Effector CD4-positive, alpha-beta T cell (primary cell): ENCODE data around the gene ZIC5.

Experiments used
- DNase-seq: peaks from one replicate; pipeline ENCODE4 v3.0.0-alpha.2; 2020

ZIC5 gene

DNA sequence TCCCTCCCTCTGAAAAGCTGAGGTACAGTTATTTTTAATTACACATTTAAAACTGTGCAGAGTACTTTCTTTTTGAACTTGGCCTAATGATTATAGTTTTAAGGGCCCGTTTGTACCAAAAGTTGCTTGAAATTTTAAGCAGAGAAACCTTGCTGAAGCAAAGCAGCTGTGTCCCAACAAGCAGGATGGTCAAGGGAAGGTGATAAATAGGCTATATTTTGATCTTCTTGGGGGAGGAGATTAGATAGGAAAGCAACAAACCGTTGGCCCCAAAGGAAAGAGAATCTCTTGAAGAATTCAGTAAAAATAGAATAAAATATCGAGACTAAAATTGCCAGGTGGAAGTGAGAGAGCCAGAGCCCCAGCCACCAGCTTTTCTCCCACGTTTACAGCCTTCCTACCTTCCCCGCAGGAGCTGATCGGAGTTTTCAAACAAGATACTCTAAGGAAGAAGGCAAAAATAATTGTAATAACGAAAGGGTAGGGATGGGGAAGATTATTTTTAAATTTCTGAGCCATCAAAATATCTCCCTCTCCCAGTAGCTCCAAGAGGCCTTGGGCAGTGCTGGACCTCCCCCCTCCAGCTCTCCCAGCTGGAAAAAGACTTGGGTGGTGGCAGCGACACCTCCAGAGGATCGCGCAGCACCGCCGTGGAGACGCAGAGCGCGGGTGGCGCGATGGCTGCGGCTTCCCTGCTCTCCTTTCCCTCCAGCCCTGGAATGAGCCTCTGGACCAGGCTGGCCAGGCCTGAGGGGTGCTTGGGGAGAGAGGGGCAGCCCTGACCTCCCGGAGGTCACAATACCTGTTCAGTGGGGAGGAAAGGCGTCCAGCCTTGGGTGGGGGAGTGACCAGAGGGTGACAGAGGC is 15.8 kb upstream of the ZIC5 start:
- DNase-seq: no peak

GRCh38 chr13:99986741-99987140 is 15.2 kb upstream of the ZIC5 start:
- no peak for DNase-seq

GRCh38 chr13:99985886-99986527 is 14.4 kb upstream of the ZIC5 start:
- DNase-seq: no peak

- no peak for DNase-seq
Measured at GRCh38 chr13:99985241-99985874, 13.8 kb upstream of the ZIC5 start.

DNA sequence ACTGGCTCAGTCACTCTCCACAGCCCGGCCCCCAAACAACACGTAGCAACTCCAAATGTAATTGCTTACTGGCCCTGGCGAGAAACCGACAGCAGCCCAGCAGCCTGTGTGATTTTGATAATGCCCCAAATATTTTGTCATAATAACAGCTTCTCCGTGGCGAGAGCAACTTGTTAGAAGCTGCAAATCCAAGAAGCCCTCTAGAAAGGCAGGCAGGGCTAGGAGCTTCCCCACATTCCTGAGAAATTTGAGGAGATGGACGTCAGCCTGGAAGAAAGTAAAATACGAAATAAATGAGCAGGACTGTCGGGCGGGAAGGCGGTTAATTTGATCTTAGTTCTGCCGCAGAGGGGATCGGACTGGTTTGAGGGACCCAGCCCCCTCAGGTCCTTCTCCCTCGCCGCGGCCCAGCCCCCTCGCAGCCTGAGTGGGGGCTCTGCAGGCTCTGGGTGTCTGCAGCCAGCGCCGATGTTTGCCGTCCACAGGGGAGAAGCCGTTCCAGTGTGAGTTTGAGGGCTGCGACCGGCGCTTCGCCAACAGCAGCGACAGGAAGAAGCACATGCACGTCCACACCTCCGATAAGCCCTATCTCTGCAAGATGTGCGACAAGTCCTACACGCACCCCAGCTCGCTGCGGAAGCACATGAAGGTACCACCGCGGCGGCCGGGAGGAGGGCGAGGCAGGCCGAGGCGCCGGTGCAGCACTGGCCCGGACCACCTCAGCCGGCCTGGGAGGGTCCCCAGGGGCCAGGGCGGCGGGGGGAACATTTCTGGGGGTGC is 13.1 kb upstream of the ZIC5 start:
- DNase-seq: no peak

DNA sequence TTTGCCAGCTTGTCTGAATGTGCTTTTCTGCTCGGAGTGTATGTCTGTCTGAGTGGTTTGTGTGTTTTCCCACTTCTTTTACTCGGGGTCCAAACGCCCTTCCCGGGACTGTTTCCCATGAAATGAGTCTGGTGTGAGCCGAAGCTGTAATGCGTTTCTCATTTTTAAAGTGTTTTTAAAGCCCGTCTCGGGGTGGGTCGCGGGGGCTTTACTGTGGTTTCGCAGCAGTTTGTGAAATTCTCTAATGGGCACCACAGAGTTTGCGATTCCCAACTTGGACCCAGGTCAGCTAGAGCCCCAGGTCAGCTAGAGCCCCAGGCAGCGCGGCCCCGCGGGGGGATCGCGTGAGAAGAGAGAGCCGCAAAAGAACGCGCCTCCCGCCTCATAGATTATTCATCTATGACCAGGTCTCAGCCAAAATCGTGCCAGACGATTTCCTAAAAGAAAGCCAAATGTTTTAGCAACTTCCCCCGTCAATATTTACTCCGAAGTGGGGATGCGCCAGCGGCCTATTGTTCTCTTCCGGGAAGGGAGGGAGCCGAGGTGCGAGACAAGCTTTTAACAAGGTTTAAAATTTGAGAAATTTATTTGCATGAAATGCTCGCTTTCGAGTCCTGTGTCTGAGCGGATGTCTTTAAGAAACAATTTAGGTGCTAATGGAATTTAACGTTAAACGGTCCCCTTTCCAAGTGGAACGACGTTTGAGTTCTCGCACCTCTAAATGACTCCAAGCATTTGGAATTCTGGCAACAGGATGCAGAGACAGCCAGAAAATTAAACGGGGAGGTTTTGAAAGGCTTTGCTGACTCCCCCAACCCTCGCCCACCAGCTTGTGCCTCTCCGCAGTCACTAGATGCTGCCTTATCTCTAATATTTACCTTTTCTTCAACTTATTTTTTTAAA is 12.2 kb upstream of the ZIC5 start:
- no peak for DNase-seq

GRCh38 chr13:99982731-99983498 is 11.3 kb upstream of the ZIC5 start:
- DNase-seq: no peak

DNA sequence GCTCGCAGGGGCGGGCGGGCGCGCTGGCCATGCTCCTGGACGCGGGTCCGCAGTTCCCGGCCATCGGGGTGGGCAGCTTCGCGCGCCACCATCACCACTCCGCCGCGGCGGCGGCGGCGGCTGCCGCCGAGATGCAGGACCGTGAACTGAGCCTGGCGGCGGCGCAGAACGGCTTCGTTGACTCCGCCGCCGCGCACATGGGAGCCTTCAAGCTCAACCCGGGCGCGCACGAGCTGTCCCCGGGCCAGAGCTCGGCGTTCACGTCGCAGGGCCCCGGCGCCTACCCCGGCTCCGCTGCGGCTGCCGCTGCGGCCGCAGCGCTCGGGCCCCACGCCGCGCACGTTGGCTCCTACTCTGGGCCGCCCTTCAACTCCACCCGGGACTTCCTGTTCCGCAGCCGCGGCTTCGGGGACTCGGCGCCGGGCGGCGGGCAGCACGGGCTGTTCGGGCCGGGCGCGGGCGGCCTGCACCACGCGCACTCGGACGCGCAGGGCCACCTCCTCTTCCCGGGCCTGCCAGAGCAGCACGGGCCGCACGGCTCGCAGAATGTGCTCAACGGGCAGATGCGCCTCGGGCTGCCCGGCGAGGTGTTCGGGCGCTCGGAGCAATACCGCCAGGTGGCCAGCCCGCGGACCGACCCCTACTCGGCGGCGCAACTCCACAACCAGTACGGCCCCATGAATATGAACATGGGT is 10.6 kb upstream of the ZIC5 start:
- DNase-seq: no peak

- no peak for DNase-seq
Measured at GRCh38 chr13:99981735-99982035, 10.1 kb upstream of the ZIC5 start, which contains the start of gene ZIC2. Gene ZIC2, plus strand, starts transcription at chr13:99981784. Its CDS starts 281 bp downstream, at chr13:99982065.

DNA sequence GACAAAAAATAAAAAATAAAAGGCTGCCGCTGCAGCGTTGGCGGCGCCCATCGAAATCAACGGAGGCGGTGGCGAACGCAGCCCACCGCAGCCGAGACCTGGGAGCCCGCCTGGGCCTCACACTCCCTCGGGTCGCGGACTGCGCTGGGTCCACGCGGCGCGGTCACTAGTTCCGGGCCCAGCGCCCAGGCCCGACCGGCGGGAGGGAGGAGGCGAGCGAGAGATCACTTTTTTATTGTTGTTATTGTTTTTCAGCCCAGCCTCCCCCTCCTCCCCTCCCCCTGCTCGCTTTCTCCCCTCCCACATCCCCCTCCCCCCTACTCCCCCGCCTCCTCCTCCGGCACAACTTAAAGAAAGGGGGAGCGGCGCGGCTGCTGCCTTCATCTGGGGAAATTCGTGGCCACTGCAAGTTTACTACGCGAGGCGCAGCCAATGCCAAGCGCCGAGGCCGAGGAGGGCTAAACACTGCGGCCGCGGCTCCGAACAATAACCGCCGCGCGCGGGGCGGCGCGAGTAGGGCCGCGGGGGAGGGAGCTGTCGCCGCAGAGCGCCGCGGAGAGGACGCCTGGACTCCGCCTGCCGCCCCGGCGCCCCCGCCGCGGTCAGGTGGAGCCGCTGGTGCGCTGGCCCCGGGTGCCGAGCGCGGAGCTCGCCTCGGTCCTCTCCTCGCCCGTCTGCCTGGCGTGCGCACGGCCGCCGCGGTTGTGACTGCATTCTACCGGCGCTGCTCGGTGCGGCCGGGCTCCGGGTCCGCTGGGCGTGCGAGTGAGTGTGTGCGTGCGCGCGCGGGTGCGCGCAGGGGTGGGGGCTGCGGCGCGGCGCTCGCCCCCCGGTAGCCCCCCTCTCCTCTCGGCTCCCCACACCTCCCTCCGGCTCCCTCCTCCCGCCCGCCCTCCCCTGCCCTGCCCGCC is 9.5 kb upstream of the ZIC5 start:
- DNase-seq: no peak

- peak; percentile 43 for DNase-seq
Measured at GRCh38 chr13:99980201-99980823, 8.7 kb upstream of the ZIC5 start.

- no peak for DNase-seq
Measured at GRCh38 chr13:99979453-99980200, 8.1 kb upstream of the ZIC5 start.

DNA sequence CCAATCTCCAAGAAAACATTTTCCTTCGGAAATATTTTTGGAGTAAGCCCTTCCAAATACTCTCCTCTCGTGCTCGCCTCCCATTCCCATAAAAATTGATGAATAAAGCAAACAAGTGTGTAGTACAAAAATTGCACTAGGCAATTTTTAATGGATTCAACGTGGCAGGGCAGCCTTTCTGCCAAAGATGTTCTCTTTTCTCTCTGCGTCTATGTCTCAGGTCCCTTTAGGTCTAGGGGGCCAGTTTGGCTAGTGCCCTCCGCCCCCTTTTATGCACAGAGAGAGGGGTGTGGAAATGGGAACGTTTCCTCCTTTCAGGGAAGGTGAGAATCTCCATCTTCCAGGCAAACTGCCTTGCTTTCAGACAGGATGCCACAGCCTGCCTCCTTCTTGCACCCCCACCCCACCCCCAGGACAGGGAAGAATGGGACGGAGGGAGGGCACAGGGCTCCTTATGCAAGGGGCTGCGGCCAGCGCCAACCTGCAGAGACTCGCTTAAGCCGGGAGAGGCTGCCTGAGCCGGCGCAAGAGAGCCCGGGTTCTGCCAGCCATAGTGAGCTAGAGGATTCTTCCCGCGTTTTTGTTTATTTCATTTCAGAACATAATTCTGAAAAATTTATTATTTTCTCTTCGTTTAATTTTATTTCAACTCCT is 7.4 kb upstream of the ZIC5 start:
- DNase-seq: no peak

DNA sequence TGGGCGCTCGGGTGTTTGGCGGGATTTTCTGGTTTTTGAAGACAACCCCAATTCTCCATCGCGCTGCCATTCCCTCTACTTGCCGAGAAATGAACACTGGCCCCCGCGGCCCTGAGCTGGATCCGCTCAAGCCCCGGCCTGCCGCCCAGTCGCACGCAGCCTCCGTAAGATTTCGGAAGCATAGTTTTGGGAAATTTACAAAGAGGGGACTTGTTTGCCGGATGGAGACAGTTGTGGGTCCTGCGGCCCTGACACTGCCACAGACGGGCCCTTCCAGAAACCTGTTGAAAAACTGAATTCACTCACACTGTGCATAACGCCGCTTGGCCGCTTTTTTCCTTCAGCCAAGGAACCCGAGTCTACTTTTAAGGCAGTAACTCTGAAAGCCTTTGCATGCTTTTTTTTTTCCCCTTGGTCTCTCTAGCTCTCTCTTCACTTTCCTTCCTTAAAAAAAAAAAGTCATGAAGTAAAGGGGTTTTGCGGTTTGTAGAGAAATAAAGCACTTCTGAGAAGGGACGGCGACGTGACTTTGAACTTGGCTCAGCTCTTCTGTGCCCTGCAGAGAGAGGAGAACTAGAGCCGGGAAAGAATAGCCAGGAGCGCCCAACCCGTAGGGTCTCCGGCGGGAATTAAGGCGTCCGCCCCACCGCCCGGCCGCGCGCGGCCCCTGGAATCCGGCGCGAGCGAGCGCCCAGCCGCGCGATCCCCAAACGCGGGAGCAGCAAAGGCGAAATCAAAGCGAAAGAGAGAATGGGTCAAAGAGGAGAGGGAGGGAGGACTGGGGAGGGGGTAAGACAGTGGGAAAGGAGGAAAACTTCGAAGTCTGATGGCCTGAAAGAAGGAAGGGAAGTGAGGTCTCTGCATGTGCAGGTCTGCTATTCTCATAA is 6.6 kb upstream of the ZIC5 start:
- DNase-seq: no peak

DNA sequence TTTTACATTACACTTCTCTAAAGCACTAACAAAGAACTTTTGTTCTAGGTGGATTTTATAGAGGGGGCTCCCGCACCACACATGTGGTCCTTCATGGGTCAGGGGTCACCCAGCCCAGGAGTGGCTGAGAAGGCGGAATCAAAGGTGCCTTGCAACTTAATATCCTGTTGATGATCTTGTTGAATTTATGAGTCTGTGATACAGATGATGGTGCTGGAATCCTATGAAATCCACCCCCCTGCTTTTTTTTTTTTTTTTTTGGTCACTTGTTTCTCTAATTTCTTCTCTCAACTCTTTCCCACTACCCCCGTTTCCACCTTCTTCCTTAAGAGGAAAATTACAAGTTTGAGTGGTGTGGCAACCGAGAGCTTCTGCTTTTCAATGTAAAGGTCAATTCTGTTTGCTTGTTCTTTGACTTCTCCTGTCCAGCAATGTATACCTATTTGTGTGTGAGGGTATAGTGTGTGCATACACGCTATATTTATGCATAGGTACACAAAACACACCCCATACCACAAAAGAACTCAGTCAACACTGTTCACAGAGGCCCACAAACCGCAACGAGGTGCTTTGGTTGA is 5.9 kb upstream of the ZIC5 start:
- DNase-seq: no peak

DNA sequence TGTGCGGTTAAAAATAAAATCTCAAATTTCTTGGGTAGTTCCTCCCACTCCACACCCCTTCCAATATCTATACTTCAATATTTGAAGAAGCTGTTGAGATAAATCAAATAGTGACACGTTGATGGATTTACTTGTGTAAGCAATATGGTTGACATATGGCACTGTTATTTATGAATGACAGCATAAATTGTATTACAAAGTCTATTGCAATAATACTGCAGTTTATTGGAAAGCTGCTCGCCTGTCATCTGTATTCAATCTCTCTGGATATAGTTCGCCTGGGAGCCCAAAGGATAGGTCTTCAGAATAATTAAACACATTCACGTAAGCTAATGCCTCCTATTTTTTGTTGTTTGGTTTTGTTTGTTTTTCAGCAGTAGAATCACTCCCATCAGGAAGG is 5.0 kb upstream of the ZIC5 start:
- no peak for DNase-seq
